22Rv1 (cell line): Measurements from ENCODE around the gene SIRT1.
"Not testable (repeated sequence)": the region's sequence is repeated elsewhere in the genome, so short reads cannot be mapped to it uniquely, and the experiment has no call there.

Source experiments
- H3K27ac ChIP-seq: fragments of 450-650 bp; 2 replicates; pipeline ENCODE4 v1.5.1; 2017
- CTCF ChIP-seq: fragments of 450-650 bp; IDR thresholded peaks from 2 replicates; pipeline ENCODE4 v1.5.1; 2017; ENCODE audit warnings: mild to moderate bottlenecking
- ZFX ChIP-seq: fragments of 450-650 bp; IDR thresholded peaks from 2 replicates; pipeline ENCODE4 v1.6.1; 2017; ENCODE audit warnings: antibody characterized with exemption, borderline replicate concordance

Gene SIRT1

GRCh38 chr10:67863094-67863493 is 21.4 kb upstream of the SIRT1 start:
- no peak overlapping the region for H3K27ac ChIP-seq
- TF ChIP-seq CTCF (no peak), ZFX (no peak)

- no peak overlapping the region for H3K27ac ChIP-seq
- TF ChIP-seq ZFX (no peak), CTCF (no peak)
Observed at GRCh38 chr10:67864607-67865371, 19.7 kb upstream of the SIRT1 start.

DNA sequence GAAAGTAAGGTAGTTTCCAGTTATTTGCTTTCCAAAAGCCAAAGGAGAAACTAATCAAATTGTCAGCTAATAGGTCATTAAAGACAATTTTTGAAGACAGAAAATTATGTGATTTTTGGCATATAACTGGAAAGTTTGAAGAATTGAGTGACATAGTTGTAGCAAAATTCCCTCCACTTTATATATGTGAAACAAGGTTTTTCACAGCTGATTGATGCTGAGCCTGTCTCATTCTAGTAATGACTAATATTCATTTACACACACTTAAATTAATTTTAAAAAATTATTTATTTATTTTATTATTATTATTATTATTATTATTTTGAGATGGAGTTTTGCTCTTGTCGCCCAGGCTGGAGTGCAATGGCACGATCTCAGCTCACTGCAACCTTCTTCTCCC is 16.3 kb upstream of the SIRT1 start:
- TF ChIP-seq CTCF: no peak
- no peak for TF ChIP-seq ZFX
- H3K27ac ChIP-seq: no peak overlapping the region

GRCh38 chr10:67869996-67870395 is 14.5 kb upstream of the SIRT1 start:
- no peak overlapping the region for H3K27ac ChIP-seq
- TF ChIP-seq CTCF (no peak), ZFX (no peak)

- no peak overlapping the region for H3K27ac ChIP-seq
- TF ChIP-seq ZFX (no peak), CTCF (no peak)
Observed at GRCh38 chr10:67875340-67876238, 8.9 kb upstream of the SIRT1 start.

DNA sequence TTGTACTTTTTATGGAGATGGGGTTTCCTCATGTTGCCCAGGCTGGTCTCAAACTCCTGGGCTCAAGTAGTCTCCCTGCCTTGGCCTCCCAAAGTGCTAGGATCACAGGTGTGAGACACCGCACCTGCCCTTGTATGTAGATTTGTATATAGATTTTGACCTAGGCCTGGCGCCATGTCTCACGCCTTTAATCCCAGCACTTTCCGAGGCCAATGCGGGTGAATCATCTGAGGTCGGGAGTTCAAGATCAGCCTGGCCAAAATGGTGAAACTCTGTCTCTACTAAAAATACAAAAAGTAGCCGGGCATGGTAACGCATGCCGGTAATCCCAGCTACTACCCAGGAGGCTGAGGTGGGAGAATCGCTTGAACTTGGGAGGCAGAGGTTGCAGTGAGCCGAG is 7.0 kb upstream of the SIRT1 start:
- not testable (repeated sequence) for H3K27ac ChIP-seq

DNA sequence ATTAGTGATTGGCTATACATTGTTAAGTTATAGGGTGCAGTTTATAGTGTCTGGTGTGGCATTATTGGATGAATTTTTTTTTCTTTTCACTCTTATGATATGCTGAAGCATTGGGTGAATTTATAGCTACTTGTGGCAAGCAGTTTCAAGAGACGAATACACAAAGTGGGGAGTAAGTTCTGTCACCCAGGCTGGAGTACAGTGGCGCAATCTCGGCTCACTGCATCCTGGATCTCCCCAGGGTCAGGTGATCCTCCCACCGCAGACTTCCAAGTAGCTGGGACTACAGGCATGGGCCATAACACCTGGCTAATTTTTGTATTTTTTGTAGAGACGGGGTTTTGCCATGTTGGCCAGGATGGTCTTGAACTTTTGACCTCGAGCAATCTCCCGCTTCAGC is 6.3 kb upstream of the SIRT1 start:
- no peak overlapping the region for H3K27ac ChIP-seq
- no peak for TF ChIP-seq CTCF
- TF ChIP-seq ZFX: no peak
